Stomach (tissue), 9 donors: ENCODE results near the gene SNN. TPM values are rescaled to one million over a fixed set of nuclear protein-coding genes. Genes with fewer than 3 reads are reported as not detected.

ENCODE experiments used
- DNase-seq, 2 donors: peaks; one replicate each; pipeline versions ENCODE4 v3.0.0 to v3.0.0-alpha.2; 2013 to 2019
- H3K27ac ChIP-seq, 5 donors: fragments of 200-600 bp in 4 of 5; sonication (generic) in 4 of 5; one replicate each; pipeline ENCODE4 v1.5.1; 2013 to 2019; ENCODE audit warnings: mild to moderate bottlenecking in 1 of 5, moderate library complexity in 1 of 5
- H3K27me3 ChIP-seq, 3 donors: fragments of 200-600 bp; sonication (generic); one replicate each; pipeline ENCODE4 v1.5.1; 2017 to 2019; ENCODE audit warnings: mixed run types in 1 of 3
- H3K36me3 ChIP-seq, 4 donors: fragments of 200-600 bp; sonication (generic); 1 replicate in 3 of 4; 2 replicates in 1 of 4; pipeline ENCODE4 v1.5.1; 2016 to 2019
- H3K4me1 ChIP-seq, 4 donors: fragments of 200-600 bp; sonication (generic); one replicate each; pipeline ENCODE4 v1.5.1; 2016 to 2019
- H3K4me3 ChIP-seq, 4 donors: fragments of 200-600 bp; sonication (generic) in 3 of 4; one replicate each; pipeline ENCODE4 v1.5.1; 2016 to 2019; ENCODE audit warnings: mild to moderate bottlenecking in 1 of 4
- H3K9me3 ChIP-seq, 4 donors: fragments of 200-600 bp; sonication (generic); one replicate each; pipeline ENCODE4 v1.5.1; 2016 to 2019
- EP300 ChIP-seq: sonication (generic); formaldehyde crosslinking; IDR thresholded peaks from one replicate; pipeline ENCODE4 v1.6.1; 2017; ENCODE audit warnings: antibody characterized with exemption
- POLR2A ChIP-seq, 4 donors: fragments of 450-650 bp; IDR thresholded peaks; one replicate each; pipeline ENCODE4 v1.6.1; 2016; ENCODE audit warnings: antibody characterized with exemption in 4 of 4, control low read depth in 2 of 4, mild to moderate bottlenecking in 1 of 4, moderate library complexity in 1 of 4
- POLR2AphosphoS5 ChIP-seq, 3 donors: sonication (generic); formaldehyde crosslinking; IDR thresholded peaks; one replicate each; pipeline ENCODE4 v1.6.1; 2016; ENCODE audit warnings: antibody characterized with exemption in 3 of 3
- WGBS, 5 donors: extraction: QIAGEN DNeasy Blood & Tissue Kit in 3 of 5; methylation state at CpG; one replicate each; pipeline versions ENCODE4 v1.1.5 to v1.1.7; 2013 to 2018; 5-methylcytosine and 5-hydroxymethylcytosine counted together
- intact Hi-C: fragments of 100-400 bp; cut with DNase I; formaldehyde crosslinking; loops from one replicate; pipeline ENCODE4 v1.15.1; 2023; ENCODE audit warnings: low total_unique reads
- polyA plus RNA-seq, 3 donors: library from polyadenylated mRNA; stranded (reverse); fragments of 200-250 nt; gene quantifications; one replicate each; pipeline ENCODE4 v1.2.3, GENCODE V29; 2013
- total RNA-seq, 5 donors: library from RNA; depleted of rRNA; stranded (reverse); fragments of >200 nt; gene quantifications; one replicate each; pipeline versions ENCODE4 v1.1.0 to v1.2.3, GENCODE V29; 2014 to 2016
- TF ChIP-seq, protein P1 (sequence below), 7 experiments: fragments of 450-650 bp in 4 of 7; fragments of 200-600 bp in 3 of 7; sonication (generic) in 3 of 7; IDR thresholded peaks; one replicate each; pipeline ENCODE4 v1.5.1; 2016 to 2019; ENCODE audit warnings: antibody characterized with exemption in 7 of 7, control low read depth in 2 of 7, mild to moderate bottlenecking in 1 of 7
- donor health status: healthy with polysubstance abuse.
- donor health status: Bipolar disorder and iron deficiency.
- donor health status: healthy.

Gene SNN
- total and polyA plus RNA-seq, 8 donors = 2.9 to 25.0 (median 13.7) TPM

DNA sequence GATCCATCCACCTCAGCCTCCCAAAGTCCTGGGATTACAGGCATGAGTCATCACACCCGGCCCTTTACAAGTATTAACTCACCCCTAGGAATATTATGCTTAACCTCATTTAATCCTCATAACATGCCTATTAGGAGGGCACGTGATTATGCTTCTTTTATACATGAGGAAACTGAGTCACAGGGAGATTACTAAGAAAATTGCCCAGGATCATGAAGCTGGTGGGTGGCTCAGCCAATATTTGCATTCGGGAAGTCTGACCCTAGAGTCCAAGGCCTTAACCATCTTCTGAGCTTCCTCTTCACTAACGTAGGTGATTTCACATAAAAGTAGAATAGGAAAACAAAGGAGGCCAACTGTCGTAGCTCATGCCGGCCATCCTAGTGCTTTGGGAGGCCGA is 19.0 kb upstream of the SNN start:
- TF ChIP-seq, protein P1, sequence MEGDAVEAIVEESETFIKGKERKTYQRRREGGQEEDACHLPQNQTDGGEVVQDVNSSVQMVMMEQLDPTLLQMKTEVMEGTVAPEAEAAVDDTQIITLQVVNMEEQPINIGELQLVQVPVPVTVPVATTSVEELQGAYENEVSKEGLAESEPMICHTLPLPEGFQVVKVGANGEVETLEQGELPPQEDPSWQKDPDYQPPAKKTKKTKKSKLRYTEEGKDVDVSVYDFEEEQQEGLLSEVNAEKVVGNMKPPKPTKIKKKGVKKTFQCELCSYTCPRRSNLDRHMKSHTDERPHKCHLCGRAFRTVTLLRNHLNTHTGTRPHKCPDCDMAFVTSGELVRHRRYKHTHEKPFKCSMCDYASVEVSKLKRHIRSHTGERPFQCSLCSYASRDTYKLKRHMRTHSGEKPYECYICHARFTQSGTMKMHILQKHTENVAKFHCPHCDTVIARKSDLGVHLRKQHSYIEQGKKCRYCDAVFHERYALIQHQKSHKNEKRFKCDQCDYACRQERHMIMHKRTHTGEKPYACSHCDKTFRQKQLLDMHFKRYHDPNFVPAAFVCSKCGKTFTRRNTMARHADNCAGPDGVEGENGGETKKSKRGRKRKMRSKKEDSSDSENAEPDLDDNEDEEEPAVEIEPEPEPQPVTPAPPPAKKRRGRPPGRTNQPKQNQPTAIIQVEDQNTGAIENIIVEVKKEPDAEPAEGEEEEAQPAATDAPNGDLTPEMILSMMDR (IDR thresholded peaks at IDR 0.05) = no peak
- TF ChIP-seq POLR2AphosphoS5 (IDR thresholded peaks at IDR 0.05) = no peak
- no peak for TF ChIP-seq POLR2A (IDR thresholded peaks at IDR 0.05)
- no peak for TF ChIP-seq EP300
- H3K27me3 ChIP-seq = no peaks in the 10 kb centered on the region
- no peak overlapping the region for H3K4me3 ChIP-seq
- intact Hi-C loops = loop anchor here (10.0 kb wide), 1 partner anchor 114 kb away; no protein-coding TSS in a partner anchor
- no peaks in the 10 kb centered on the region for H3K9me3 ChIP-seq
- no peaks in the 10 kb centered on the region for H3K4me1 ChIP-seq
- WGBS, 5 donors = 74 to 79% (median 76%) methylated on average over 7 of the region's 7 CpGs
- DNase-seq = no peak
- no peaks in the 10 kb centered on the region for H3K36me3 ChIP-seq
- H3K27ac ChIP-seq = no peak overlapping the region

DNA sequence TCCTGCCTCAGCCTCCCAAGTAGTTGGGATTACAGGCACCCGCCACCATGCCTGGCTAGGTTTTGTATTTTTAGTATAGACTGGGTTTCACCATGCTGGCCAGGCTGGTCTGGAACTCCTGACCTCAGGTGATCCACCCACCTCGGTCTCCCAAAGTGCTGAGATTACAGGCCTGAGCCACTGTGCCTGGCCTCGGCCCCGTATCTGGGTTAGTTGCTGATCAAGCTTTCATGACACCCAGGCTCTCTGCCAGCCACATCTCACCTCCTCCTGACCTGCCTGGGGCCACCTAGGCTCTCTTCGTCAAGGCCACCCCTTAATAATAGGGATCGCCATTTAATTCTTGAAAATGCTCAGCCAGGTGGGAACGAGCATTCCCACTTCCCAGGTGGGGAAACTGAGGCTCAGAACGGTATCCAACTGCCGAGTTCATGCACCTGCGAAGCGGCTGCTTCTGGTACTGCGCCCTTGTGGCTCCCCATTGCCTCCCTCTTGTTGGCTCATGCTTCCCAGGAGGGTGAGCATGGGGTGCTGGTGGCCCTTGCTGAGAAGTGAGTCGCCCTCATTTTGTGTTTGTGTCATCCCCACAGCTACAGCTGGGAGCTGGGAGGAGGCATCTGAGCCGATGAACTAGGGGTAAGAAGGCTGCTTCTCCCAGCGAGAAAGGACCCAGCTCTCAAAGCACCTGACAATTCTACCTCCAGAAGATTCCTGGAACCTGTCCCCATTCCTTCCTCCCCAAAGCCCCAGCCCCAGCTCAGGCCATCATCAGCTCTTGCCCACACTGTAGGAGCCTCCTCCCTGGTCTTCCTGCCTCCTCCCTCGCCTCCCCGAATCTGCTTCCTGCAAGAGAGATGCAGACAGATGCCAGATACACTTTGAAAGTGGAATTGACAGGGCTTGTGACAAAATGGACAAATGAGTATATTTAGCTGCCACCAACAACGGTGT is 17.3 kb upstream of the SNN start:
- H3K4me1 ChIP-seq = no peaks in the 10 kb centered on the region
- H3K36me3 ChIP-seq = no peaks in the 10 kb centered on the region
- TF ChIP-seq POLR2AphosphoS5 (IDR thresholded peaks at IDR 0.05) = no peak
- no peak for TF ChIP-seq POLR2A (IDR thresholded peaks at IDR 0.05)
- TF ChIP-seq, protein P1 (IDR thresholded peaks at IDR 0.05) = no peak
- no peak for TF ChIP-seq EP300
- DNase-seq = no peak
- H3K27me3 ChIP-seq = no peaks in the 10 kb centered on the region
- intact Hi-C loops = no loop called here
- WGBS, 5 donors = 76 to 79% (median 78%) methylated on average over 18 of the region's 18 CpGs
- no peak overlapping the region for H3K27ac ChIP-seq
- H3K4me3 ChIP-seq = no peak overlapping the region
- no peaks in the 10 kb centered on the region for H3K9me3 ChIP-seq

DNA sequence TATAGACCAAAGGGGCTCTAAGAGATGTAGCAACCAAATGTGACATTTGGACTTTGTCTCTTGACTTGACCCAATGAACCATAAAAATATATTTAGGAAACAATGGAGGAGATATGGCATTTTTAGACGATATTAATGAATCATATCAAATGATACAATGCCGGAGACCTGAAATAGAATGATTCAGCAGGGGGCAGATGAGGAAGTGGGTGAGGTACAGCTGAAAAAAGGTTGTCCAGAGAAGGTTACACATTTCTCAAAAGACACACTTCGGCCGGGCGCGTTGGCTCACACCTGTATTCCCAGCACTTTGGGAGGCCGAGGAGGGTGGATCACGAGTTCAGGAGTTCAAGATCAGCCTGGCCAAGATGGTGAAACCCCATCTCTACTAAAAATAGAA is 16.5 kb upstream of the SNN start:
- intact Hi-C loops = no loop called here
- DNase-seq = no peak
- no peaks in the 10 kb centered on the region for H3K36me3 ChIP-seq
- no peak overlapping the region for H3K27ac ChIP-seq
- H3K27me3 ChIP-seq = no peaks in the 10 kb centered on the region
- H3K4me1 ChIP-seq = no peaks in the 10 kb centered on the region
- no peak overlapping the region for H3K4me3 ChIP-seq
- no peaks in the 10 kb centered on the region for H3K9me3 ChIP-seq
- WGBS, 5 donors = 61 to 74% (median 65%) methylated on average over 8 of the region's 8 CpGs
- no peak for TF ChIP-seq POLR2AphosphoS5 (IDR thresholded peaks at IDR 0.05)
- TF ChIP-seq, protein P1 (IDR thresholded peaks at IDR 0.05) = no peak
- no peak for TF ChIP-seq POLR2A (IDR thresholded peaks at IDR 0.05)
- TF ChIP-seq EP300 = no peak

DNA sequence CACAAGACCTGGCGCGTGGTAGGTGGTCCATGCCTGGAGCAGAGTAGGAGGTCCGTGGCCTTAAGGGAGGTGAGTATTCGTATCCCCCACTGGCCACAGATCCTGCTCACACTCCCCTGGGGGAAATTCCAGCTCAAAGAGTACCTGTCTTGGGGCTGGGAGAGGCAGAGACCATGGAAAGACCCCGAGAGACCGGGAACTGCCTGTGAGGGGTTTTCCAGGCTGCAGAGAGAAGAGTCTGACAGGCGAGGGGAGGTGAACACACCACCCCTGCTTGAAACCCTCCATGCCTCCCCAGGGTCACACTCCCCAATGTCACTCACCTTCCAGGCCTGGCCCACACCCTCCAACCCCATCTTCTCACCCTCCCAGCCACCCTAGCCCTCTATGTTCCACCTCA is 12.6 kb upstream of the SNN start:
- no peak for DNase-seq
- Histone ChIP-seq H3K4me3 (no peak overlapping the region), H3K9me3 (no peaks in the 10 kb centered on the region), H3K27ac (no peak overlapping the region), H3K36me3 (no peaks in the 10 kb centered on the region), H3K4me1 (no peaks in the 10 kb centered on the region), H3K27me3 (no peaks in the 10 kb centered on the region)
- intact Hi-C loops = no loop called here
- WGBS, 5 donors = 87 to 95% (median 94%) methylated on average over 4 to 7 of the region's 7 CpGs
- TF ChIP-seq POLR2AphosphoS5 (IDR thresholded peaks at IDR 0.05) = no peak
- TF ChIP-seq, protein P1 (IDR thresholded peaks at IDR 0.05) = no peak
- no peak for TF ChIP-seq EP300
- TF ChIP-seq POLR2A (IDR thresholded peaks at IDR 0.05) = no peak
